HEK293 (cell line): ENCODE results near the gene SLC34A3.
A peak's percentile ranks its signal among the peaks of the same experiment; 100 is the strongest.

Experiments used
- BCL11B ChIP-seq: fragments of 450-650 bp; formaldehyde crosslinking; IDR thresholded peaks from 2 replicates; pipeline ENCODE4 v1.5.1; 2016; ENCODE audit warnings: low read depth, missing biosample characterization, missing genetic modification characterization
- FEZF1 ChIP-seq: fragments of 450-650 bp; formaldehyde crosslinking; IDR thresholded peaks from 2 replicates; pipeline ENCODE4 v1.5.1; 2016; ENCODE audit warnings: missing biosample characterization, missing genetic modification characterization
- GFI1B ChIP-seq: fragments of 450-650 bp; formaldehyde crosslinking; IDR thresholded peaks from 2 replicates; pipeline ENCODE4 v1.5.1; 2016; ENCODE audit warnings: missing biosample characterization, missing genetic modification characterization
- GLIS1 ChIP-seq: fragments of 450-650 bp; formaldehyde crosslinking; IDR thresholded peaks from 2 replicates; pipeline ENCODE4 v1.5.1; 2016; ENCODE audit warnings: missing biosample characterization, missing genetic modification characterization
- GLIS2 ChIP-seq: fragments of 450-650 bp; formaldehyde crosslinking; IDR thresholded peaks from 2 replicates; pipeline ENCODE4 v1.5.1; 2016; ENCODE audit warnings: missing biosample characterization, missing genetic modification characterization
- KLF10 ChIP-seq: fragments of 450-650 bp; IDR thresholded peaks from 2 replicates; pipeline ENCODE4 v1.5.1; 2018; ENCODE audit warnings: missing biosample characterization, mild to moderate bottlenecking, missing genetic modification characterization
- RBAK ChIP-seq: fragments of 450-650 bp; formaldehyde crosslinking; IDR thresholded peaks from 2 replicates; pipeline ENCODE4 v1.5.1; 2016; ENCODE audit warnings: missing biosample characterization, missing genetic modification characterization
- SP2 ChIP-seq: fragments of 450-650 bp; formaldehyde crosslinking; IDR thresholded peaks from 2 replicates; pipeline ENCODE4 v1.5.1; 2016; ENCODE audit warnings: missing biosample characterization, missing genetic modification characterization
- ZBTB8A ChIP-seq: fragments of 450-650 bp; formaldehyde crosslinking; IDR thresholded peaks from 2 replicates; pipeline ENCODE4 v1.5.1; 2016; ENCODE audit warnings: missing biosample characterization, missing genetic modification characterization
- ZIC2 ChIP-seq: fragments of 450-650 bp; formaldehyde crosslinking; IDR thresholded peaks from 2 replicates; pipeline ENCODE4 v1.5.1; 2016; ENCODE audit warnings: missing biosample characterization, missing genetic modification characterization
- ZNF157 ChIP-seq: fragments of 450-650 bp; formaldehyde crosslinking; IDR thresholded peaks from 2 replicates; pipeline ENCODE4 v1.5.1; 2016; ENCODE audit warnings: missing biosample characterization, missing genetic modification characterization
- ZNF2 ChIP-seq: fragments of 450-650 bp; formaldehyde crosslinking; IDR thresholded peaks from 2 replicates; pipeline ENCODE4 v1.5.1; 2016; ENCODE audit warnings: missing biosample characterization, missing genetic modification characterization
- ZNF211 ChIP-seq: fragments of 450-650 bp; formaldehyde crosslinking; IDR thresholded peaks from 2 replicates; pipeline ENCODE4 v1.5.1; 2016; ENCODE audit warnings: low read depth, missing biosample characterization, missing genetic modification characterization
- ZNF549 ChIP-seq: fragments of 450-650 bp; IDR thresholded peaks from 2 replicates; pipeline ENCODE4 v1.5.1; 2018; ENCODE audit warnings: missing biosample characterization, missing genetic modification characterization, mild to moderate bottlenecking, inconsistent platforms, moderate library complexity
- ZNF623 ChIP-seq: fragments of 450-650 bp; formaldehyde crosslinking; IDR thresholded peaks from 2 replicates; pipeline ENCODE4 v1.5.1; 2016; ENCODE audit warnings: missing biosample characterization, missing genetic modification characterization
- ZNF785 ChIP-seq: fragments of 450-650 bp; formaldehyde crosslinking; IDR thresholded peaks from 2 replicates; pipeline ENCODE4 v1.5.1; 2016; ENCODE audit warnings: missing biosample characterization, missing genetic modification characterization
- TF ChIP-seq, protein P1 (sequence below): fragments of 450-650 bp; formaldehyde crosslinking; IDR thresholded peaks from 2 replicates; pipeline ENCODE4 v1.5.1; 2017; ENCODE audit warnings: missing biosample characterization, missing genetic modification characterization
- TF ChIP-seq, protein P2 (sequence below): fragments of 450-650 bp; formaldehyde crosslinking; IDR thresholded peaks from 2 replicates; pipeline ENCODE4 v1.5.1; 2016; ENCODE audit warnings: missing biosample characterization, missing genetic modification characterization
- TF ChIP-seq, protein P3 (sequence below): fragments of 450-650 bp; formaldehyde crosslinking; IDR thresholded peaks from 2 replicates; pipeline ENCODE4 v1.5.1; 2016; ENCODE audit warnings: missing biosample characterization, missing genetic modification characterization, low read depth
- TF ChIP-seq, protein P4 (sequence below): fragments of 450-650 bp; formaldehyde crosslinking; IDR thresholded peaks from 2 replicates; pipeline ENCODE4 v1.5.1; 2016; ENCODE audit warnings: missing biosample characterization, missing genetic modification characterization
- TF ChIP-seq, protein P5 (sequence below): fragments of 450-650 bp; formaldehyde crosslinking; IDR thresholded peaks from 2 replicates; pipeline ENCODE4 v1.5.1; 2016; ENCODE audit warnings: missing biosample characterization, missing genetic modification characterization
- TF ChIP-seq, protein P6 (sequence below): fragments of 450-650 bp; formaldehyde crosslinking; IDR thresholded peaks from 2 replicates; pipeline ENCODE4 v1.5.1; 2016; ENCODE audit warnings: missing biosample characterization, missing genetic modification characterization
- TF ChIP-seq, protein P7 (sequence below): sonication (generic); formaldehyde crosslinking; IDR thresholded peaks from 2 replicates; pipeline ENCODE4 v1.8.1; 2022; ENCODE audit warnings: mild to moderate bottlenecking, moderate library complexity, missing genetic modification reagents

Gene SLC34A3

DNA sequence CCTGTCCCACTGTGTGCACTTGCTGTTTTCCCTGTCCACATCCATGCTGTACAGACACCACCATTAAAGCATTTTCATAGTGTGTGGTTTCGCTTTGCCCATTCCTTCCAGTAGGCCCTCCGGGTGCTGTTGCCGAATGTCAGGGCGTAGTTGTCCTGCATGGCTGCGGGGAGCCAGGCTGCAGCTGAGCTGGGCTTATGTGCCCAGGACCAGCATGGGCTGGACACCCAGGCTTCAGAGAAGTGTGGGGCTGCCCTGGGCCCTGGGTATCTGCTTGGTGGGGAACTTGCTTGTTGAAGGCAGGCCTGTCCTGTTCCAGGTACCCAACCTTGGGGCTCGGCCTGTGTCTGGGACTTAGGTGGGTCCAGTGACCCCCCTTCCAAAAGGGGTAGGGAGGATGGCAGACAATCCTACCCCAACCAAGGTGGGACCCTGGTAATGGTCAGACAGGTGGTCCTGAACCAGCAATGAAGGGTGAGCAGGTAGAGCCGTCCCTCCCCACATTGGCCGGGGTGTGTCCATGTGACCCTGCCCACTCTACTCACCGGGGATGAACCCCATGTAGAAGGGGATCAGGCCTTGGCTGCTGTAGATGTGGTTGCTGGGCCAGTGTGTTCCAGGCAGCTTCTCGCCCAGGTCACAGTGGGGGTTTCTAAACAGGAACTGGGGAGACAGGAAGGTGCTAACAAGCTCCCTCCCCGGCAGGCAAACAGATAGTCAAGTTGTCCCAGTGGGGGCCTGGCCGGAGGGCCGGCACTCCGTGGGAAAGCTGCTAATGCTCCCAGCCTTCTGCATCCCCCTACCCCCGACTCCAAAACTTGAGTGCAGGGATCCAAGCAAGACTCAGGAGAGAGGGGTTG is 13.2 kb downstream of the SLC34A3 start (continued):
- TF ChIP-seq ZNF157 (tag by site-specific recombination): no peak
- TF ChIP-seq, protein P1, sequence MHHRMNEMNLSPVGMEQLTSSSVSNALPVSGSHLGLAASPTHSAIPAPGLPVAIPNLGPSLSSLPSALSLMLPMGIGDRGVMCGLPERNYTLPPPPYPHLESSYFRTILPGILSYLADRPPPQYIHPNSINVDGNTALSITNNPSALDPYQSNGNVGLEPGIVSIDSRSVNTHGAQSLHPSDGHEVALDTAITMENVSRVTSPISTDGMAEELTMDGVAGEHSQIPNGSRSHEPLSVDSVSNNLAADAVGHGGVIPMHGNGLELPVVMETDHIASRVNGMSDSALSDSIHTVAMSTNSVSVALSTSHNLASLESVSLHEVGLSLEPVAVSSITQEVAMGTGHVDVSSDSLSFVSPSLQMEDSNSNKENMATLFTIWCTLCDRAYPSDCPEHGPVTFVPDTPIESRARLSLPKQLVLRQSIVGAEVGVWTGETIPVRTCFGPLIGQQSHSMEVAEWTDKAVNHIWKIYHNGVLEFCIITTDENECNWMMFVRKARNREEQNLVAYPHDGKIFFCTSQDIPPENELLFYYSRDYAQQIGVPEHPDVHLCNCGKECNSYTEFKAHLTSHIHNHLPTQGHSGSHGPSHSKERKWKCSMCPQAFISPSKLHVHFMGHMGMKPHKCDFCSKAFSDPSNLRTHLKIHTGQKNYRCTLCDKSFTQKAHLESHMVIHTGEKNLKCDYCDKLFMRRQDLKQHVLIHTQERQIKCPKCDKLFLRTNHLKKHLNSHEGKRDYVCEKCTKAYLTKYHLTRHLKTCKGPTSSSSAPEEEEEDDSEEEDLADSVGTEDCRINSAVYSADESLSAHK (tag by site-specific recombination): no peak
- TF ChIP-seq KLF10: 0 out of 2 replicates have a peak, but pooled peaks have one; percentile 22
- TF ChIP-seq ZNF623 (tag by site-specific recombination): no peak
- TF ChIP-seq, protein P2, sequence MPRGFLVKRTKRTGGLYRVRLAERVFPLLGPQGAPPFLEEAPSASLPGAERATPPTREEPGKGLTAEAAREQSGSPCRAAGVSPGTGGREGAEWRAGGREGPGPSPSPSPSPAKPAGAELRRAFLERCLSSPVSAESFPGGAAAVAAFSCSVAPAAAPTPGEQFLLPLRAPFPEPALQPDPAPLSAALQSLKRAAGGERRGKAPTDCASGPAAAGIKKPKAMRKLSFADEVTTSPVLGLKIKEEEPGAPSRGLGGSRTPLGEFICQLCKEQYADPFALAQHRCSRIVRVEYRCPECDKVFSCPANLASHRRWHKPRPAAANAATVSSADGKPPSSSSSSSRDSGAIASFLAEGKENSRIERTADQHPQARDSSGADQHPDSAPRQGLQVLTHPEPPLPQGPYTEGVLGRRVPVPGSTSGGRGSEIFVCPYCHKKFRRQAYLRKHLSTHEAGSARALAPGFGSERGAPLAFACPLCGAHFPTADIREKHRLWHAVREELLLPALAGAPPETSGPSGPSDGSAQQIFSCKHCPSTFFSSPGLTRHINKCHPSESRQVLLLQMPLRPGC: 0 out of 2 replicates have a peak, but pooled peaks have one; percentile 11
- TF ChIP-seq, protein P3, sequence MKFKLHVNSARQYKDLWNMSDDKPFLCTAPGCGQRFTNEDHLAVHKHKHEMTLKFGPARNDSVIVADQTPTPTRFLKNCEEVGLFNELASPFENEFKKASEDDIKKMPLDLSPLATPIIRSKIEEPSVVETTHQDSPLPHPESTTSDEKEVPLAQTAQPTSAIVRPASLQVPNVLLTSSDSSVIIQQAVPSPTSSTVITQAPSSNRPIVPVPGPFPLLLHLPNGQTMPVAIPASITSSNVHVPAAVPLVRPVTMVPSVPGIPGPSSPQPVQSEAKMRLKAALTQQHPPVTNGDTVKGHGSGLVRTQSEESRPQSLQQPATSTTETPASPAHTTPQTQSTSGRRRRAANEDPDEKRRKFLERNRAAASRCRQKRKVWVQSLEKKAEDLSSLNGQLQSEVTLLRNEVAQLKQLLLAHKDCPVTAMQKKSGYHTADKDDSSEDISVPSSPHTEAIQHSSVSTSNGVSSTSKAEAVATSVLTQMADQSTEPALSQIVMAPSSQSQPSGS (tag by site-specific recombination): no peak
- no peak for TF ChIP-seq GFI1B (tag by site-specific recombination)
- no peak for TF ChIP-seq FEZF1 (tag by site-specific recombination)
- no peak for TF ChIP-seq RBAK (tag by site-specific recombination)
- peak; percentile 81 for TF ChIP-seq GLIS2 (tag by site-specific recombination)
- no peak for TF ChIP-seq ZNF211 (tag by site-specific recombination)
- peak; percentile 69 for TF ChIP-seq GLIS1 (tag by site-specific recombination)
- no peak for TF ChIP-seq ZNF785 (tag by site-specific recombination)
- 0 out of 2 replicates have a peak, but pooled peaks have one; percentile 21 for TF ChIP-seq ZNF2
- no peak for TF ChIP-seq SP2 (tag by site-specific recombination)
- TF ChIP-seq ZBTB8A (tag by site-specific recombination): peak; percentile 41
- TF ChIP-seq, protein P4, sequence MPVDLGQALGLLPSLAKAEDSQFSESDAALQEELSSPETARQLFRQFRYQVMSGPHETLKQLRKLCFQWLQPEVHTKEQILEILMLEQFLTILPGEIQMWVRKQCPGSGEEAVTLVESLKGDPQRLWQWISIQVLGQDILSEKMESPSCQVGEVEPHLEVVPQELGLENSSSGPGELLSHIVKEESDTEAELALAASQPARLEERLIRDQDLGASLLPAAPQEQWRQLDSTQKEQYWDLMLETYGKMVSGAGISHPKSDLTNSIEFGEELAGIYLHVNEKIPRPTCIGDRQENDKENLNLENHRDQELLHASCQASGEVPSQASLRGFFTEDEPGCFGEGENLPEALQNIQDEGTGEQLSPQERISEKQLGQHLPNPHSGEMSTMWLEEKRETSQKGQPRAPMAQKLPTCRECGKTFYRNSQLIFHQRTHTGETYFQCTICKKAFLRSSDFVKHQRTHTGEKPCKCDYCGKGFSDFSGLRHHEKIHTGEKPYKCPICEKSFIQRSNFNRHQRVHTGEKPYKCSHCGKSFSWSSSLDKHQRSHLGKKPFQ (tag by site-specific recombination): 0 out of 2 replicates have a peak, but pooled peaks have one; percentile 81
- TF ChIP-seq BCL11B (tag by site-specific recombination): peak; percentile 29; the same call in 1 of the 2 replicates
- TF ChIP-seq, protein P5, sequence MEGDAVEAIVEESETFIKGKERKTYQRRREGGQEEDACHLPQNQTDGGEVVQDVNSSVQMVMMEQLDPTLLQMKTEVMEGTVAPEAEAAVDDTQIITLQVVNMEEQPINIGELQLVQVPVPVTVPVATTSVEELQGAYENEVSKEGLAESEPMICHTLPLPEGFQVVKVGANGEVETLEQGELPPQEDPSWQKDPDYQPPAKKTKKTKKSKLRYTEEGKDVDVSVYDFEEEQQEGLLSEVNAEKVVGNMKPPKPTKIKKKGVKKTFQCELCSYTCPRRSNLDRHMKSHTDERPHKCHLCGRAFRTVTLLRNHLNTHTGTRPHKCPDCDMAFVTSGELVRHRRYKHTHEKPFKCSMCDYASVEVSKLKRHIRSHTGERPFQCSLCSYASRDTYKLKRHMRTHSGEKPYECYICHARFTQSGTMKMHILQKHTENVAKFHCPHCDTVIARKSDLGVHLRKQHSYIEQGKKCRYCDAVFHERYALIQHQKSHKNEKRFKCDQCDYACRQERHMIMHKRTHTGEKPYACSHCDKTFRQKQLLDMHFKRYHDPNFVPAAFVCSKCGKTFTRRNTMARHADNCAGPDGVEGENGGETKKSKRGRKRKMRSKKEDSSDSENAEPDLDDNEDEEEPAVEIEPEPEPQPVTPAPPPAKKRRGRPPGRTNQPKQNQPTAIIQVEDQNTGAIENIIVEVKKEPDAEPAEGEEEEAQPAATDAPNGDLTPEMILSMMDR (tag by site-specific recombination): peak; percentile 41; the same call in 1 of the 2 replicates
- TF ChIP-seq ZIC2: peak; percentile 91
- TF ChIP-seq, protein P6, sequence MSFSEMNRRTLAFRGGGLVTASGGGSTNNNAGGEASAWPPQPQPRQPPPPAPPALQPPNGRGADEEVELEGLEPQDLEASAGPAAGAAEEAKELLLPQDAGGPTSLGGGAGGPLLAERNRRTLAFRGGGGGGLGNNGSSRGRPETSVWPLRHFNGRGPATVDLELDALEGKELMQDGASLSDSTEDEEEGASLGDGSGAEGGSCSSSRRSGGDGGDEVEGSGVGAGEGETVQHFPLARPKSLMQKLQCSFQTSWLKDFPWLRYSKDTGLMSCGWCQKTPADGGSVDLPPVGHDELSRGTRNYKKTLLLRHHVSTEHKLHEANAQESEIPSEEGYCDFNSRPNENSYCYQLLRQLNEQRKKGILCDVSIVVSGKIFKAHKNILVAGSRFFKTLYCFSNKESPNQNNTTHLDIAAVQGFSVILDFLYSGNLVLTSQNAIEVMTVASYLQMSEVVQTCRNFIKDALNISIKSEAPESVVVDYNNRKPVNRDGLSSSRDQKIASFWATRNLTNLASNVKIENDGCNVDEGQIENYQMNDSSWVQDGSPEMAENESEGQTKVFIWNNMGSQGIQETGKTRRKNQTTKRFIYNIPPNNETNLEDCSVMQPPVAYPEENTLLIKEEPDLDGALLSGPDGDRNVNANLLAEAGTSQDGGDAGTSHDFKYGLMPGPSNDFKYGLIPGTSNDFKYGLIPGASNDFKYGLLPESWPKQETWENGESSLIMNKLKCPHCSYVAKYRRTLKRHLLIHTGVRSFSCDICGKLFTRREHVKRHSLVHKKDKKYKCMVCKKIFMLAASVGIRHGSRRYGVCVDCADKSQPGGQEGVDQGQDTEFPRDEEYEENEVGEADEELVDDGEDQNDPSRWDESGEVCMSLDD (tag by site-specific recombination): peak; percentile 54; the same call in 1 of the 2 replicates
- TF ChIP-seq, protein P7, sequence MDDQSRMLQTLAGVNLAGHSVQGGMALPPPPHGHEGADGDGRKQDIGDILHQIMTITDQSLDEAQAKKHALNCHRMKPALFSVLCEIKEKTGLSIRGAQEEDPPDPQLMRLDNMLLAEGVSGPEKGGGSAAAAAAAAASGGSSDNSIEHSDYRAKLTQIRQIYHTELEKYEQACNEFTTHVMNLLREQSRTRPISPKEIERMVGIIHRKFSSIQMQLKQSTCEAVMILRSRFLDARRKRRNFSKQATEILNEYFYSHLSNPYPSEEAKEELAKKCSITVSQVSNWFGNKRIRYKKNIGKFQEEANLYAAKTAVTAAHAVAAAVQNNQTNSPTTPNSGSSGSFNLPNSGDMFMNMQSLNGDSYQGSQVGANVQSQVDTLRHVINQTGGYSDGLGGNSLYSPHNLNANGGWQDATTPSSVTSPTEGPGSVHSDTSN (CRISPR knock-in tag): no peak
- TF ChIP-seq ZNF549 (tag by site-specific recombination): no peak
